GM12872 (cell line): ENCODE results near the gene OXTR.

Experiments
- TF ChIP-seq, protein P1 (sequence below): IDR thresholded peaks from 3 replicates; pipeline ENCODE4 v1.5.1; 2011; ENCODE audit warnings: low read depth, mild to moderate bottlenecking, low read length, moderate library complexity; ENCODE audit not compliant: insufficient read depth

OXTR gene

GRCh38 chr3:8769088-8769822 lies at the start of gene OXTR:
Gene OXTR (minus strand): TSS chr3:8769613. CDS start chr3:8768187, 1,426 bp downstream.
- TF ChIP-seq, protein P1, sequence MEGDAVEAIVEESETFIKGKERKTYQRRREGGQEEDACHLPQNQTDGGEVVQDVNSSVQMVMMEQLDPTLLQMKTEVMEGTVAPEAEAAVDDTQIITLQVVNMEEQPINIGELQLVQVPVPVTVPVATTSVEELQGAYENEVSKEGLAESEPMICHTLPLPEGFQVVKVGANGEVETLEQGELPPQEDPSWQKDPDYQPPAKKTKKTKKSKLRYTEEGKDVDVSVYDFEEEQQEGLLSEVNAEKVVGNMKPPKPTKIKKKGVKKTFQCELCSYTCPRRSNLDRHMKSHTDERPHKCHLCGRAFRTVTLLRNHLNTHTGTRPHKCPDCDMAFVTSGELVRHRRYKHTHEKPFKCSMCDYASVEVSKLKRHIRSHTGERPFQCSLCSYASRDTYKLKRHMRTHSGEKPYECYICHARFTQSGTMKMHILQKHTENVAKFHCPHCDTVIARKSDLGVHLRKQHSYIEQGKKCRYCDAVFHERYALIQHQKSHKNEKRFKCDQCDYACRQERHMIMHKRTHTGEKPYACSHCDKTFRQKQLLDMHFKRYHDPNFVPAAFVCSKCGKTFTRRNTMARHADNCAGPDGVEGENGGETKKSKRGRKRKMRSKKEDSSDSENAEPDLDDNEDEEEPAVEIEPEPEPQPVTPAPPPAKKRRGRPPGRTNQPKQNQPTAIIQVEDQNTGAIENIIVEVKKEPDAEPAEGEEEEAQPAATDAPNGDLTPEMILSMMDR: peak; percentile 99

DNA sequence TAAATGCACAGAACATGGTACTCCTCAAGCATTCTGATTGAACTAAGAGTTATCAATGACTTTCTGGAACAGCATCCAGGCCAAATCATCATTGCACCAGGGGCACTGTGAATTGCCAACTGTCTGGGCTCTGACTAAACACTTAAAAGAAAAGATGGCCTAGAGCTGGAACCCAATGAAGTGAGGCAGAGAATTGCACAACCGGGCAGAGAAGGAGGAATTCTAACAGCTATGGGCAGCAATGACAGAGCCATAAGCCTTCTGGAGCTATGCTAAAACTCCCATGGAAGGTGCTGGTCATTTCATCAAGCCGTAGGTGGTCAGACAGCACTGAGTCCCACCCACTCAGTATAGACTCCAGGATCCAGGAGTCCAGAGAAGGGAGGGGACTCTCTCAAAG lies 48.1 kb upstream of the OXTR start:
- TF ChIP-seq, protein P1: no peak

DNA sequence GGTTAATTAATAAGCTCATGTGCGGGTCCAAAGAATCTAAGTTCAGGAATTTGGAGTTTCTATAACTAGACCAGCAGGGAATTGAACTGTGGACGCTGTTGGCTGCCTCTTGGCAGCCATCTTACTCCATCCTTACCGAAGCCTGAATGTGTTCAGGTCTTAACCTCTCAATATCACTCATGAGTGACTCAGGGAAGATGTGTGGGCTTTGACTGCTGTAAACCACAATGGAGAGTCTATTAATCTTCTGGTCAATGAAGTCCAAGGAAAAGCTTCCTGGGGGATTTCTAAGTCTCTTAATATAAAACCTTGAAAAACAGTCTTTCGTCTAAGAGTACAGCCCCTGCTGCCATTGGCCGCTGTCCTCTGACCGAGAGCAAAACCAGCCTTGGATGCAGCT lies 46.7 kb upstream of the OXTR start:
- TF ChIP-seq, protein P1: no peak

GRCh38 chr3:8813411-8813810 lies 44.0 kb upstream of the OXTR start:
- TF ChIP-seq, protein P1: no peak

DNA sequence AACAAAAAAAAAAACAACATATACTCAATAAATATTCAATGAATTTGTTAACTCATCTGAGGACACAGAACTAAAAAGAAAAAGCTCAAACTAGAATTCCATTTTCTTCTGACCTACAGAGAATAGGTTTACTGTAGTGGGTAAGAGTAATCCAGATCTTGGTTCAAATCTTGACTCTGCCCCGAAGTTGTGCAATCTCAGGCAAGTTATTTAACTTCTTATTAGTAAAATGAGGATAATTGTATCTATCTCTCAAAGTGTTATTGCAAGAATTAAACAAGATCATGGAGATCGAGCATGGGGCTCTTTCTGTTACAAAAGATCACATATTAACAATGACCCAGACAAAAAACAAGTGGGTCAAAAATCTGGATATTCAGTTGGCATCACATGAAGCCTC lies 41.1 kb upstream of the OXTR start:
- TF ChIP-seq, protein P1: no peak

DNA sequence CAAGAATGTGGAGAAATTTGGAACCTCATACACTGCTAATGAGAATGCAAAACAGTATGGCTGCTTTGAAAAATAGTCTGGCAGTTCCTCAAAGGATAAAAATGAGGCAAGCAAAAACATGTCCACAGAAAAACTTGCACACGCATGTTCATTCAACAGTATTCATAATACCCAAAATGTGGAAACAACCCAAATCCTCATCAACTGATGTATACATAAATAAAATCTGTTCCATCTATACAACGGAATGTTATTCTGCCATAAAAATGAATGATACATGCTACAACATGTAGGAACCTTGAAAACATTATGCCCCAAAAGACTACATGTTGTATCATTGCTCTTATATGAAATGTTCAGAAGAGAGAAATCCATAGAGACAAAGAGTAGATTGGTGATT lies 36.4 kb upstream of the OXTR start:
- TF ChIP-seq, protein P1: no peak

DNA sequence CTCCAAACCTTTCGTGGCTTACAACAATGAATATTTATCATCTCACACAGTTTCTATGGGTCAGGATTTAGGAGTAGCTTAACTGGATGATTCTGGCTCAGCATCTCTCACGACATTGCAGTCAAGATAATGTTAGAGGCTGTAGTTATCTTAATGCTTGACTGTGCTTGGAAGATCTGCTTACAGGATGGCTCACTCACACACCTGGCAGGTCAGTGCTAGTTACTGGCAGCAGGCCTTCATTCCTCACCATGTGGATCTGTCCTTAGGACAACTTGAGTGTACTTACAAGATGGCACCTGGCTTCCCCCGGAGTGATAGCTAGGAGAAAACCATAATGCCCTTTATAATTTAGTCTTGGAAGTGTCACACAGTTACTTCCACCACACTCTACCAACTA lies 32.8 kb upstream of the OXTR start:
- TF ChIP-seq, protein P1: no peak
